B cell (primary cell): ENCODE measurements around the gene ITPKC. TPM values are rescaled to one million over a fixed set of nuclear protein-coding genes. Genes with fewer than 3 reads are reported as not detected.

ENCODE experiments used
- ATAC-seq: fragments of 200-7000 bp; cut with Tn5 transposase; one replicate; pipeline ENCODE4 v1.10.0; 2021; ENCODE audit warnings: low read depth, mild to moderate bottlenecking, moderate number of reproducible peaks, moderate library complexity
- CTCF ChIA-PET: fragments of 350-600 bp; sonication (Branson Sonifier 250); formaldehyde crosslinking; loops from one replicate; lab custom pipeline; 2021; ENCODE audit warnings: antibody characterized with exemption, inconsistent platforms; lab: Charles Lee
- POLR2A ChIA-PET: fragments of 350-600 bp; sonication (Branson Sonifier 250); formaldehyde crosslinking; loops from one replicate; lab custom pipeline; 2021; ENCODE audit warnings: antibody characterized with exemption; lab: Charles Lee
- DNase-seq: peaks from one replicate; pipeline ENCODE4 v3.0.0; 2013
- H2AFZ ChIP-seq: 2 replicates; pipeline ENCODE4 v1.6.1; 2012; ENCODE audit warnings: mild to moderate bottlenecking, low read depth, low read length; ENCODE audit not compliant: insufficient read depth, poor library complexity, severe bottlenecking
- H3K27ac ChIP-seq, 2 donors: 1 replicate in 1 of 2; 2 replicates in 1 of 2; pipeline ENCODE4 v1.5.1; 2012 to 2013; ENCODE audit warnings: low read length in 2 of 2, mild to moderate bottlenecking in 2 of 2, moderate library complexity in 1 of 2
- H3K27me3 ChIP-seq, 4 experiments: fragments of 200-600 bp in 1 of 4; sonication (generic) in 1 of 4; replicated peaks in 1 of 4; 1 replicate in 2 of 4; 2 replicates in 2 of 4; pipeline versions ENCODE4 v1.6.1 to v1.7.0; 2013 to 2016; ENCODE audit warnings: low read length in 3 of 4, mild to moderate bottlenecking in 2 of 4, mixed read lengths in 1 of 4, moderate library complexity in 1 of 4; ENCODE audit not compliant: insufficient read depth in 4 of 4, control insufficient read depth in 3 of 4; ENCODE audit errors: control extremely low read depth in 1 of 4
- H3K36me3 ChIP-seq, 2 experiments: replicated peaks in 1 of 2; 1 replicate in 1 of 2; 2 replicates in 1 of 2; pipeline versions ENCODE4 v1.6.1 to v1.7.1; 2013; ENCODE audit warnings: low read length in 1 of 2; ENCODE audit not compliant: insufficient read depth in 2 of 2, control insufficient read depth in 1 of 2; ENCODE audit errors: control extremely low read depth in 1 of 2, extremely low read depth in 1 of 2
- H3K4me1 ChIP-seq, 2 donors: fragments of 200-600 bp in 1 of 2; sonication (generic) in 1 of 2; 1 replicate in 1 of 2; 2 replicates in 1 of 2; pipeline versions ENCODE4 v1.5.1 to v1.6.1; 2013 to 2017; ENCODE audit warnings: low read length in 2 of 2; ENCODE audit not compliant: control insufficient read depth in 2 of 2, insufficient read depth in 2 of 2
- H3K4me2 ChIP-seq: replicated peaks from 2 replicates; pipeline ENCODE3; 2012; ENCODE audit warnings: mild to moderate bottlenecking, low read depth, low read length; ENCODE audit not compliant: poor library complexity, severe bottlenecking
- H3K4me3 ChIP-seq, 5 experiments: fragments of 200-600 bp in 1 of 5; sonication (generic) in 1 of 5; 1 replicate in 3 of 5; 2 replicates in 2 of 5; pipeline versions ENCODE4 v1.5.1 to v1.7.0; 2011 to 2016; ENCODE audit warnings: low read length in 4 of 5, mild to moderate bottlenecking in 4 of 5, low read depth in 2 of 5, control low read depth in 1 of 5, moderate library complexity in 1 of 5; ENCODE audit not compliant: insufficient read depth in 1 of 5; ENCODE audit errors: control extremely low read depth in 1 of 5, extremely low read depth in 1 of 5
- H3K79me2 ChIP-seq: fragments of 200-600 bp; sonication (generic); one replicate; pipeline ENCODE4 v1.6.0; 2016; ENCODE audit warnings: low read length; ENCODE audit not compliant: control insufficient read depth, insufficient read depth
- H3K9ac ChIP-seq: fragments of 200-600 bp; sonication (generic); 2 replicates; pipeline ENCODE4 v1.6.1; 2017; ENCODE audit warnings: mild to moderate bottlenecking, low read length, moderate library complexity
- H3K9me3 ChIP-seq, 3 donors: one replicate each; pipeline versions ENCODE4 v1.6.1 to v1.7.1; 2013; ENCODE audit warnings: low read length in 2 of 3; ENCODE audit not compliant: control insufficient read depth in 2 of 3, insufficient read depth in 1 of 3; ENCODE audit errors: control extremely low read depth in 1 of 3
- H4K20me1 ChIP-seq: 2 replicates; pipeline ENCODE4 v1.6.0; 2012; ENCODE audit warnings: mild to moderate bottlenecking, low read length; ENCODE audit not compliant: insufficient read depth, control insufficient read depth, poor library complexity, severe bottlenecking
- H3K27ac Mint-ChIP-seq: one replicate; pipeline ENCODE4 v1.8.0; 2021; ENCODE audit warnings: mixed read lengths
- H3K27me3 Mint-ChIP-seq: one replicate; pipeline ENCODE4 v1.8.0; 2021; ENCODE audit warnings: mixed read lengths
- H3K4me1 Mint-ChIP-seq: one replicate; pipeline ENCODE4 v1.8.0; 2021; ENCODE audit warnings: mixed read lengths
- H3K4me3 Mint-ChIP-seq: one replicate; pipeline ENCODE4 v1.8.0; 2021; ENCODE audit warnings: mixed read lengths
- H3K9me3 Mint-ChIP-seq: one replicate; pipeline ENCODE4 v1.8.0; 2022; ENCODE audit warnings: mixed read lengths; ENCODE audit not compliant: insufficient read depth
- CTCF ChIP-seq: fragments of 200-600 bp; IDR thresholded peaks from one replicate; pipeline ENCODE4 v1.8.0; 2022; ENCODE audit warnings: antibody characterized with exemption, mild to moderate bottlenecking
- EZH2 ChIP-seq: IDR thresholded peaks from 2 replicates; pipeline ENCODE4 v1.6.1; 2012; ENCODE audit warnings: borderline replicate concordance, low read depth, mild to moderate bottlenecking, moderate library complexity, low read length; ENCODE audit not compliant: insufficient read depth, poor library complexity, severe bottlenecking
- WGBS: methylation state at CpG from one replicate; pipeline ENCODE4 v1.1.5; 2013; ENCODE audit warnings: missing lambda C conversion rate; ENCODE audit not compliant: insufficient coverage; 5-methylcytosine and 5-hydroxymethylcytosine counted together
- intact Hi-C: fragments of 100-400 bp; cut with micrococcal nuclease; formaldehyde crosslinking; loops from one replicate; pipeline ENCODE4 v1.10.0; 2022
- polyA plus RNA-seq: library from polyadenylated mRNA; depleted of rRNA; stranded (reverse); fragments of >200 nt; gene quantifications from 2 replicates; pipeline ENCODE4 v1.2.3, GENCODE V29; 2012
- total RNA-seq, 2 donors: library from RNA; stranded (reverse); fragments of 120-200 nt in 1 of 2; gene quantifications; 1 replicate in 1 of 2; 2 replicates in 1 of 2; pipeline versions ENCODE4 v1.2.3 to v1.2.4, GENCODE V29; 2013 to 2022

Gene ITPKC
- total and polyA plus RNA-seq, 2 donors (not counting 1 experiment from before 2014, with no cell fraction given), result 8.7 to 16.0 TPM

- intact Hi-C loops, result no loop called here
- peaks cover 11 to 20% of the 10 kb centered on the region in 2 donors for H3K4me1 ChIP-seq
- ChIA-PET POLR2A (no interaction called here), CTCF (no interaction called here)
- H4K20me1 ChIP-seq, result peaks cover 18% of the 10 kb centered on the region
- no peak overlapping the region for H3K4me3 Mint-ChIP-seq
- no peak overlapping the region for H3K27ac ChIP-seq
- peaks cover 51% of the 10 kb centered on the region for H3K79me2 ChIP-seq
- no peaks in the 10 kb centered on the region for H3K9me3 Mint-ChIP-seq
- peaks cover 0 to 3% (median 0%) of the 10 kb centered on the region in 3 donors for H3K9me3 ChIP-seq
- DNase-seq, result no peak
- peaks cover 0 to 30% of the 10 kb centered on the region in 2 experiments for H3K36me3 ChIP-seq
- no peak for TF ChIP-seq EZH2
- no peak for TF ChIP-seq CTCF
- no peak overlapping the region for H3K9ac ChIP-seq
- H3K4me1 Mint-ChIP-seq, result peaks cover 36% of the 10 kb centered on the region
- no peak overlapping the region for H3K4me3 ChIP-seq
- no peaks in the 10 kb centered on the region for H3K27me3 ChIP-seq
- no peak overlapping the region for H3K4me2 ChIP-seq
- H2AFZ ChIP-seq, result no peak overlapping the region
- WGBS, result 94% methylated on average over 3 of the region's 5 CpGs
- ATAC-seq, result no peak
- H3K27ac Mint-ChIP-seq, result no peak overlapping the region
- H3K27me3 Mint-ChIP-seq, result no peaks in the 10 kb centered on the region
Observed at GRCh38 chr19:40723661-40724254, 6.8 kb downstream of the ITPKC start.

- Mint-ChIP-seq H3K4me1 (peaks cover 31% of the 10 kb centered on the region), H3K27ac (no peak overlapping the region), H3K4me3 (no peak overlapping the region), H3K9me3 (no peaks in the 10 kb centered on the region), H3K27me3 (no peaks in the 10 kb centered on the region)
- peaks cover 6 to 14% of the 10 kb centered on the region in 2 donors for H3K4me1 ChIP-seq
- H3K36me3 ChIP-seq, result peaks cover 0 to 33% of the 10 kb centered on the region in 2 experiments
- H3K4me2 ChIP-seq, result no peak overlapping the region
- H3K4me3 ChIP-seq, result no peak overlapping the region
- H3K27ac ChIP-seq, result no peak overlapping the region
- no peak for DNase-seq
- TF ChIP-seq EZH2, result no peak
- TF ChIP-seq CTCF, result no peak
- H3K9me3 ChIP-seq, result peaks cover 0 to 3% (median 0%) of the 10 kb centered on the region in 3 donors
- peaks cover 46% of the 10 kb centered on the region for H3K79me2 ChIP-seq
- H4K20me1 ChIP-seq, result peaks cover 17% of the 10 kb centered on the region
- H2AFZ ChIP-seq, result no peak overlapping the region
- no peaks in the 10 kb centered on the region for H3K27me3 ChIP-seq
- CTCF ChIA-PET, result no interaction called here
- no peak for ATAC-seq
- POLR2A ChIA-PET, result no interaction called here
- no peak overlapping the region for H3K9ac ChIP-seq
- WGBS, result 100% methylated on average over 1 of the region's 4 CpGs
- intact Hi-C loops, result no loop called here
Observed at GRCh38 chr19:40724315-40724714, 7.4 kb downstream of the ITPKC start.
